CD4-positive, CD25-positive, alpha-beta regulatory T cell (primary cell): ENCODE measurements around the gene ATRNL1. TPM values are rescaled to one million over a fixed set of nuclear protein-coding genes. Genes with fewer than 3 reads are reported as not detected.

Experiments
- ATAC-seq, 2 donors: fragments of 150-1000 bp; cut with Tn5 transposase; one replicate each; pipeline ENCODE4 v1.10.0; 2021; ENCODE audit warnings: low read depth in 2 of 2, moderate number of reproducible peaks in 2 of 2, moderate library complexity in 1 of 2
- DNase-seq, 3 donors: peaks; one replicate each; pipeline versions ENCODE4 v3.0.0 to v3.0.0-alpha.2; 2012 to 2022; ENCODE audit warnings: mixed read lengths in 1 of 3
- H3K27ac ChIP-seq: one replicate; pipeline ENCODE4 v1.7.0; 2013; ENCODE audit warnings: mild to moderate bottlenecking, low read length; ENCODE audit not compliant: insufficient read depth, poor library complexity, severe bottlenecking
- H3K27me3 ChIP-seq: one replicate; pipeline ENCODE4 v1.7.0; 2013; ENCODE audit warnings: low read length; ENCODE audit not compliant: control insufficient read depth, insufficient read depth
- H3K36me3 ChIP-seq: one replicate; pipeline ENCODE4 v1.7.0; 2013; ENCODE audit warnings: mild to moderate bottlenecking, low read length, moderate library complexity; ENCODE audit not compliant: control insufficient read depth, insufficient read depth
- H3K4me1 ChIP-seq: 2 replicates; pipeline ENCODE4 v1.7.0; 2013; ENCODE audit warnings: mild to moderate bottlenecking, low read length; ENCODE audit not compliant: insufficient read depth, control insufficient read depth, poor library complexity, severe bottlenecking
- H3K4me3 ChIP-seq: one replicate; pipeline ENCODE4 v1.7.0; 2013; ENCODE audit warnings: low read depth, mild to moderate bottlenecking, low read length, moderate library complexity
- H3K9me3 ChIP-seq, 2 experiments: 1 replicate in 1 of 2; 2 replicates in 1 of 2; pipeline ENCODE4 v1.7.0; 2013; ENCODE audit warnings: low read length in 2 of 2, mild to moderate bottlenecking in 1 of 2, moderate library complexity in 1 of 2; ENCODE audit not compliant: control insufficient read depth in 2 of 2
- H3K27ac Mint-ChIP-seq, 3 donors: one replicate each; pipeline ENCODE4 v1.8.0; 2020 to 2022; ENCODE audit warnings: mild to moderate bottlenecking in 3 of 3, mixed read lengths in 3 of 3, moderate library complexity in 2 of 3
- H3K27me3 Mint-ChIP-seq: one replicate; pipeline ENCODE4 v1.8.0; 2022; ENCODE audit warnings: mild to moderate bottlenecking, mixed read lengths
- H3K36me3 Mint-ChIP-seq: one replicate; pipeline ENCODE4 v1.8.0; 2020; ENCODE audit warnings: mixed read lengths
- H3K4me1 Mint-ChIP-seq, 4 donors: one replicate each; pipeline ENCODE4 v1.8.0; 2020 to 2022; ENCODE audit warnings: mixed read lengths in 4 of 4, mild to moderate bottlenecking in 1 of 4
- H3K4me3 Mint-ChIP-seq, 4 donors: one replicate each; pipeline ENCODE4 v1.8.0; 2020 to 2022; ENCODE audit warnings: mild to moderate bottlenecking in 4 of 4, mixed read lengths in 4 of 4, moderate library complexity in 3 of 4
- H3K9me3 Mint-ChIP-seq, 7 donors: one replicate each; pipeline ENCODE4 v1.8.0; 2020 to 2022; ENCODE audit warnings: mixed read lengths in 7 of 7, mild to moderate bottlenecking in 3 of 7, moderate library complexity in 2 of 7
- polyA plus RNA-seq, 4 donors: library from polyadenylated mRNA; unstranded; fragments of 300-500 nt; fragmentation: Illumina TruSeq; gene quantifications; one replicate each; pipeline ENCODE4 v1.2.3, GENCODE V29; 2021
- total RNA-seq: library from RNA; stranded (reverse); gene quantifications from one replicate; pipeline ENCODE4 v1.2.3, GENCODE V29; 2022

ATRNL1 gene
- total and polyA plus RNA-seq, 5 donors from 2014 or later, result not detected

GRCh38 chr10:115883372-115883771, 790.2 kb downstream of the ATRNL1 start:
- Histone ChIP-seq H3K4me1 (no peaks in the 10 kb centered on the region), H3K4me3 (no peak overlapping the region), H3K9me3 (no peaks in the 10 kb centered on the region), H3K27me3 (no peaks in the 10 kb centered on the region), H3K27ac (no peak overlapping the region), H3K36me3 (no peaks in the 10 kb centered on the region)
- DNase-seq (no peak), ATAC-seq (no peak)
- Mint-ChIP-seq H3K27me3 (no peaks in the 10 kb centered on the region), H3K4me1 (no peaks in the 10 kb centered on the region), H3K9me3 (peaks cover 0 to 4% (median 0%) of the 10 kb centered on the region in 7 donors), H3K27ac (no peak overlapping the region), H3K4me3 (no peak overlapping the region), H3K36me3 (no peaks in the 10 kb centered on the region)

GRCh38 chr10:115884331-115884730, 791.2 kb downstream of the ATRNL1 start:
- Histone ChIP-seq H3K4me1 (no peaks in the 10 kb centered on the region), H3K4me3 (no peak overlapping the region), H3K27me3 (no peaks in the 10 kb centered on the region), H3K36me3 (no peaks in the 10 kb centered on the region), H3K9me3 (no peaks in the 10 kb centered on the region), H3K27ac (no peak overlapping the region)
- Mint-ChIP-seq H3K9me3 (peaks cover 0 to 4% (median 1%) of the 10 kb centered on the region in 7 donors), H3K4me1 (no peaks in the 10 kb centered on the region), H3K27ac (no peak overlapping the region), H3K4me3 (no peak overlapping the region), H3K27me3 (no peaks in the 10 kb centered on the region), H3K36me3 (no peaks in the 10 kb centered on the region)
- ATAC-seq (no peak), DNase-seq (no peak)

GRCh38 chr10:115895166-115895565, 802.0 kb downstream of the ATRNL1 start:
- DNase-seq (no peak), ATAC-seq (no peak)
- H3K9me3 ChIP-seq, result no peaks in the 10 kb centered on the region
- H3K4me1 ChIP-seq, result no peaks in the 10 kb centered on the region
- no peak overlapping the region for H3K27ac ChIP-seq
- H3K4me3 Mint-ChIP-seq, result no peak overlapping the region
- peaks cover 0 to 7% (median 2%) of the 10 kb centered on the region in 7 donors for H3K9me3 Mint-ChIP-seq
- no peaks in the 10 kb centered on the region for H3K36me3 ChIP-seq
- no peak overlapping the region for H3K27ac Mint-ChIP-seq
- no peaks in the 10 kb centered on the region for H3K36me3 Mint-ChIP-seq
- H3K4me3 ChIP-seq, result no peak overlapping the region
- H3K4me1 Mint-ChIP-seq, result no peaks in the 10 kb centered on the region
- H3K27me3 Mint-ChIP-seq, result no peaks in the 10 kb centered on the region
- H3K27me3 ChIP-seq, result no peaks in the 10 kb centered on the region

GRCh38 chr10:115898242-115898641, 805.1 kb downstream of the ATRNL1 start:
- peaks cover 0 to 4% (median 2%) of the 10 kb centered on the region in 7 donors for H3K9me3 Mint-ChIP-seq
- no peaks in the 10 kb centered on the region for H3K36me3 Mint-ChIP-seq

GRCh38 chr10:115902596-115902995, 809.4 kb downstream of the ATRNL1 start:
- no peak overlapping the region for H3K4me3 ChIP-seq
- ATAC-seq (no peak), DNase-seq (no peak)
- Mint-ChIP-seq H3K9me3 (peaks cover 0 to 2% (median 0%) of the 10 kb centered on the region in 7 donors), H3K27ac (no peak overlapping the region), H3K4me3 (no peak overlapping the region), H3K4me1 (no peaks in the 10 kb centered on the region), H3K36me3 (no peaks in the 10 kb centered on the region), H3K27me3 (no peaks in the 10 kb centered on the region)
- no peaks in the 10 kb centered on the region for H3K36me3 ChIP-seq
- H3K27me3 ChIP-seq, result no peaks in the 10 kb centered on the region
- no peaks in the 10 kb centered on the region for H3K9me3 ChIP-seq
- no peaks in the 10 kb centered on the region for H3K4me1 ChIP-seq
- H3K27ac ChIP-seq, result no peak overlapping the region

More at GRCh38 chr10:115898242-115898641, 805.1 kb downstream of the ATRNL1 start:
- Mint-ChIP-seq H3K4me3 (no peak overlapping the region), H3K27ac (no peak overlapping the region), H3K4me1 (no peaks in the 10 kb centered on the region), H3K27me3 (no peaks in the 10 kb centered on the region)
- ATAC-seq, result no peak
- DNase-seq, result no peak
- no peaks in the 10 kb centered on the region for H3K36me3 ChIP-seq
- no peaks in the 10 kb centered on the region for H3K27me3 ChIP-seq
- no peaks in the 10 kb centered on the region for H3K9me3 ChIP-seq
- no peaks in the 10 kb centered on the region for H3K4me1 ChIP-seq
- no peak overlapping the region for H3K4me3 ChIP-seq
- no peak overlapping the region for H3K27ac ChIP-seq

GRCh38 chr10:115903207-115903606, 810.0 kb downstream of the ATRNL1 start:
- ATAC-seq, result no peak
- H3K4me1 Mint-ChIP-seq, result no peaks in the 10 kb centered on the region
- no peak overlapping the region for H3K27ac Mint-ChIP-seq

GRCh38 chr10:115903845-115904244, 810.7 kb downstream of the ATRNL1 start:
- no peaks in the 10 kb centered on the region for H3K36me3 ChIP-seq
- Mint-ChIP-seq H3K27ac (no peak overlapping the region), H3K4me1 (no peaks in the 10 kb centered on the region), H3K27me3 (no peaks in the 10 kb centered on the region), H3K36me3 (no peaks in the 10 kb centered on the region), H3K4me3 (no peak overlapping the region), H3K9me3 (peaks cover 0 to 2% (median 0%) of the 10 kb centered on the region in 7 donors)
- no peak for ATAC-seq
- H3K27me3 ChIP-seq, result no peaks in the 10 kb centered on the region
- no peak overlapping the region for H3K27ac ChIP-seq
- DNase-seq, result no peak
- H3K4me3 ChIP-seq, result no peak overlapping the region
- H3K4me1 ChIP-seq, result no peaks in the 10 kb centered on the region
- H3K9me3 ChIP-seq, result no peaks in the 10 kb centered on the region

More at GRCh38 chr10:115903207-115903606, 810.0 kb downstream of the ATRNL1 start:
- Mint-ChIP-seq H3K27me3 (no peaks in the 10 kb centered on the region), H3K9me3 (peaks cover 0 to 2% (median 0%) of the 10 kb centered on the region in 7 donors), H3K36me3 (no peaks in the 10 kb centered on the region), H3K4me3 (no peak overlapping the region)
- H3K4me1 ChIP-seq, result no peaks in the 10 kb centered on the region
- no peaks in the 10 kb centered on the region for H3K27me3 ChIP-seq
- no peaks in the 10 kb centered on the region for H3K9me3 ChIP-seq
- no peak overlapping the region for H3K4me3 ChIP-seq
- no peaks in the 10 kb centered on the region for H3K36me3 ChIP-seq
- no peak for DNase-seq
- H3K27ac ChIP-seq, result no peak overlapping the region

- Mint-ChIP-seq H3K9me3 (peaks cover 0 to 5% (median 2%) of the 10 kb centered on the region in 7 donors), H3K27ac (no peak overlapping the region), H3K27me3 (no peaks in the 10 kb centered on the region), H3K36me3 (no peaks in the 10 kb centered on the region), H3K4me3 (no peak overlapping the region), H3K4me1 (no peaks in the 10 kb centered on the region)
- H3K4me1 ChIP-seq, result no peaks in the 10 kb centered on the region
- no peaks in the 10 kb centered on the region for H3K9me3 ChIP-seq
- DNase-seq, result no peak
- H3K36me3 ChIP-seq, result no peaks in the 10 kb centered on the region
- no peak overlapping the region for H3K27ac ChIP-seq
- ATAC-seq, result no peak
- H3K27me3 ChIP-seq, result no peaks in the 10 kb centered on the region
- H3K4me3 ChIP-seq, result no peak overlapping the region
Observed at GRCh38 chr10:115909037-115909436, 815.9 kb downstream of the ATRNL1 start.
